GM19468 (cell line): Measurements from ENCODE around the gene PTPRN2.
"Not testable (repeated sequence)": the region's sequence is repeated elsewhere in the genome, so short reads cannot be mapped to it uniquely, and the experiment has no call there.

Experiments used
- ATAC-seq: cut with Tn5 transposase; IDR thresholded peaks from one replicate; pipeline ENCODE4 v1.9.1; 2021; ENCODE audit warnings: mild to moderate bottlenecking, moderate library complexity, moderate number of reproducible peaks; ENCODE audit not compliant: unreplicated experiment; ENCODE audit errors: extremely low read depth

PTPRN2 gene

GRCh38 chr7:158431055-158431940, 156.3 kb downstream of the PTPRN2 start:
- no peak for ATAC-seq

DNA sequence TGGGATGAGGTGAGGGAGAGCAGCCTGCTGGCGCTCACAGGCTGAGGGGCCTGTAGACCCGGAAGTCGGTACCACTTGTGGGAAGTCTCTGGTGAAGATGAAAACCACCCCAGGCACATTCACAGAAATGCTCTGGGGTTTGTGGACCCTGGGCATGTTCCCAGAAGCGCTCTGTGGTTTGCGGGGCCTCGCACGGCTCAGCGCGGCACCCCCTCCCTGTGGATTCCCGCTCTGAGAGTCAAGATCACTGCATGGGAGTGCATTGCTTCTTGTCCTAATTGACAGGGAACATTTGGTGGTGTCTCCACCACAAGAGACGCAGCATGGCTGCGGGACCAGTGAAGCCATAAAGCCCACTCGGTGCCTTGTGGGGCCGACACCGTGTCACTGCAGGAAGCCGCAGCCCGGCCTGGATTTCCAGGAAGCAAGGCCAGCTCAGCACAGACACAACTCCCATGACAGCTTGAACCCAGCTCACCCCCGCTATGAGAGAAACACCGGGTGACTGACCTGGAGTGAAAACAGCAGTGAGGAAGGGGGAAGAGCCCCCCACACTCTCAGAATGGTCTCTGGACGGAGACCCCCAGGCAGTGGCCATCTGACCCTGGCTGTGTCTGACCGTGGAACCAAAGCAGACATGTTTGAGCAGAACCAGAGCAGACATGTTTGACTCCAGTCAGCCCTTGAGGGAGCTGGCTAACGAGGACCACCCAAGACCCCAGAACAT, 157.2 kb downstream of the PTPRN2 start:
- no peak for ATAC-seq

GRCh38 chr7:158428837-158429753, 158.5 kb downstream of the PTPRN2 start:
- no peak for ATAC-seq

DNA sequence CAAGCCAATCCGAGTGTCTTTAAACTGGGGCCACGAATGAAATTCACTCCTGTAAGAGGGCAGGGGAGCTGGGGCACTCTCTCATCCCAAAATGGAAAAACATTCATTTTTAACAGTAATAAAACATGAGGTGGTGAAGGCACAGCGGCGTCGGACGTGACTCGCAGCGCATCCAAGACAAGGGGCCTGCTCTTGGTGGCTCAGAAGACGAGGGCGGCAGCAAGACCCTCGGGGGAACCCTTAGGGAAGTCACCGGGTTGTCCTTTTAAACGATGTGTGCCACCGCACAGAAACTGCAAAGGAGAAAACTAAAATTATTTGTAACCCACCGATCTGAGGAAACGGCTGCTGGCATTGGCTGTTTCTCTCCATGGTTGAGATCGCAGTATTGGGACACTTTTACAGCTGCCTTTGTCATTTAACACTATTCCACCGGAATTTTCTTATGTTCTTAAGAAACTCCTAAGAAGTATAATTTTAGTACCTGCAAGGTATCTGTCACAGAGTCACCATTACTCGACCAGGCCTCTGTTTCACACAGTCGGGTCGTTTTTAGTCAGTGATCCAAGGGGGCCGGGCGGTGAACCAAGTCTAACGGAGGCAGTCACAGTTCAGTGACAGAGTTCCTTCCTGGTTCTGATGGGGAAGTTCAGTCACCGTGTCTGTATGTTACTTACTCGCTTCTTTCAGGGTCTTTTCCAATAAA, 159.3 kb downstream of the PTPRN2 start:
- no peak for ATAC-seq

GRCh38 chr7:158425676-158426075, 161.9 kb downstream of the PTPRN2 start:
- not testable (repeated sequence) for ATAC-seq

DNA sequence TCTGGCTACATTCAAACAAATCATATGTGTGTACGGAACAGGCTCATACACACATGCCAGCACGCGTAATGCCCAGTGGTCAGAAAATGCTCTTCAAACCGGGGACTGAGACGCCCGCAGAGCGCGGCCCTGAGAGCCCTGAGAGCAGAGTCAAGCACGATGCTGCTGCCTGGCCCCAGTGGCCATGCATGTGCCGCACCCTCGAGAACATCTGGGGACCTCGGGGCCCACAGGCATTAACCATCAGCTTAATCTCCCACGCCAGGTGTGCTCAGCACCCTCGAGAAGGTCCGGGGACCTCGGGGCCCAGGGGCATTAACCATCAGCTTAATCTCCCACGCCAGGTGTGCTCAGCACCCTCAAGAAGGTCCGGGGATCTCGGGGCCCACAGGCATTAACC, 163.1 kb downstream of the PTPRN2 start:
- no peak for ATAC-seq

DNA sequence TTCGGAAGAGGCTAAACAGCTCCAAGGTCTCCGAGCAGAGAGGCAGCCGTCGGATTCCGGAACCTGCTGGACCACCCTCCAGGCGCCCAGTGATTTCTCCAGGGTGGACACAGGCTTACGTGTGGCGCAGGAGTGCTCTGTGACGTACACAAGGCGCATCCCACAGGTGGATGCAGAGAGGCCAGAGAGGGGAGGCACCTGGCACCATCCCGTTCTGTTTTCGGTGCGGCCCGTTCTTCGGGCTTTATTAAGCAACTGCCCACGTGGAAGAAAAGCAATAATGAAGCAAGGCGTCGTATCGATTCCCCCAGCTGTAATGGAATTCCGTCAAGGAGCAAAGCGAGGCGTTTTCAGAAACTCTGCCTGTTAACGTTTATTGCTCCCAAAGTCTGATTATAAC, 163.6 kb downstream of the PTPRN2 start:
- no peak for ATAC-seq

GRCh38 chr7:158422887-158423560, 164.6 kb downstream of the PTPRN2 start:
- no peak for ATAC-seq

DNA sequence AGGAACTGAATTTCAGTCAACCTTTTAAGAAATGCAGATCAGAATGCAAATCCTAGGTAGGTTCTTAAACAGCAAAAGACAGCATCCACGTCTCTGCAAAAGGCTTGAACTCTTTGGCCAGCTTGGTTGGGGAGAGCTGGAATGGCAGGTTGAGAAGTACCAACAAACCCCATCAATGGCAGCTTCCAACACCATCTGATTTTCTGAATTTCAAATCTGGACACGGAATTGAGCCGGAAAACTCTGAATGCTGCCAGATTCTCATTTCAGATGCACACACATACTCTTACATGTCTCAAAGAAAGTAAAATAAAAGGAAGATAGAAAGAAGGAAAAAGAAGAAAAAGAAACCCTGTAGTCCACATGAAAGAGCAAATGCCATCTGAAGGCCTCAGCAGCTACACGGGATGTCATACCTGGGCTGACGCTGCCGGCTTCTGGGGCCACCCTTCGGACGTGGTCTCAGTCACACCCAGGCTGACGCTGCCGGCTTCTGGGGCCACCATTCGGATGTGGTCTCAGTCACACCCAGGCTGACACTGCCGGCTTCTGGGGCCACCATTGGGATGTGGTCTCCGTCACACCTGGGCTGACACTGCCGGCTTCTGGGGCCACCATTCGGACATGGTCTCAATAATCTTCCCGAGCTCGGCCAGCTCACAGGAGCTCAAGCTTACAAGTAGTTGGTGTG, 165.3 kb downstream of the PTPRN2 start:
- no peak for ATAC-seq

GRCh38 chr7:158421361-158421760, 166.3 kb downstream of the PTPRN2 start:
- ATAC-seq: no peak

- no peak for ATAC-seq
These were observed 166.9 kb downstream of the PTPRN2 start for GRCh38 chr7:158420591-158421340.

DNA sequence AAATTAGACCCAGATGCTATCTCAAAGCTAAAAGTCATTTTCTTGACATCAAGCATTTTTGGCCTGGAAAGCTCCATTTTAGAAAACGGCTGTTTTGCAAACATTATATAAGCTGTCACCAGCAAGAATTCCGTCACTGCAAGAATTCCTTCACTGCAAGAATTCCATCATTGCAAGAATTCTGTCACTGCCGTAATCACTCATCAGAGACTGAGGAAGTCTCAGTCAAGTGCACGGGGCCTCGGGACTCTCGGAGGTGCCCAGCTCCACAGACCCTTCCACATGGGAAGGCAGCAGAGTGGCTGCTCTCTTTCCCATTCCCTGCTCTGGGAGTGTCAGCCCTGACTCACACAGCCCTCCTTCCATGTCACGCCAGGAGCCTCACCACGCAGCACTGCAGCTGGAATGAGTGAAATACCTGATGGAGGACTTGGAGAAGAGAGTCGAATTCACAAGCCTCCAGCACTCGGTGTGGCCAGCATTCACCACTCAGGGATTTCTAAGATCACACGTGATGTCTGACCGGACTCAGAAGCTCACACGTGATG, 168.3 kb downstream of the PTPRN2 start:
- no peak for ATAC-seq

- not testable (repeated sequence) for ATAC-seq
These were observed 169.2 kb downstream of the PTPRN2 start for GRCh38 chr7:158418395-158418794.

GRCh38 chr7:158416283-158416933, 171.2 kb downstream of the PTPRN2 start:
- no peak for ATAC-seq

DNA sequence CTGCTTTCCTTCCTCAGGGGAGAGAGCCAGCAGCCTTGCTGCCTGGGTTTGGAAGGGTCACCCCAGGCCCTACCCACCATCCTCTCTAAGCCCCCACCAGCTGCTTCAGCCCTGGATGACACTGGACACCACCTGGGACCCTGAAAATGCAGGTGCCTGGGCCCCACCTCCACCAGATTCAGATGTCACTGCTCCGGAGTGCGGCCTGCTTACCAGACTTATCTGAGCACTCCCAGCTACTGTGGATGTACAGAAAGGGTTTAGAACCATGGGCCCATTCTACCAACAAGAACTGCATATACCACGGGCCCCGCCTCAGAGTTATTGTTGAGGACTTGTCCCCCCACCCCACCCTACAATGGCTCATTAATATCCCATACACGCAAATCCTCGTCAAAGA, 172.3 kb downstream of the PTPRN2 start:
- no peak for ATAC-seq

DNA sequence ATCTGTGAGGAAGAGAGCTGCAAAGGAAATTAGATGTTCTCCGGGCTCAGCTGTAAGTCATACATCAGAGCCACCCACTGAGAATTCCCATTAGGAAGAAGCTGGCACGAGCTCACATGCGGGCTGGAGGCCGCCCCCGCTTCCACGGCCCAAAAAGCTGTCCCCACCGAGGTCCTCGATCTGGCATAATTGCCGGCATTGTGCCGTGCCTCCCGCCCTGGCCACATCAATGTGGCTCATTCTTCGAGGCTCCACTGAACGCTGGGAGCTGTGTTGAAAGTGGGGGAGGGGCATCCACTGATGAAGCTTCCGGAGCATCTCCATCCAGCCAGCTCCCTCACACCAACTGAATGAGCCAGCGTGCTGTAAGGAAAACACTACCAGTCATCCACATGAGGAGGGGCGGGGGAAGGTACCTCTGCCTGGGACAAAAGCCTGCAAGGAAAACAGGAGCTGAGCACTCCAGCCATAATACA, 173.1 kb downstream of the PTPRN2 start:
- ATAC-seq: no peak

GRCh38 chr7:158414002-158414401, 173.6 kb downstream of the PTPRN2 start:
- no peak for ATAC-seq
